Activated CD4-positive, alpha-beta T cell treated with anti-CD3 and anti-CD28 coated beads, Interleukin-2, amount 50 U/mL, for 24 hours (primary cell): ENCODE data around the gene DDO.

Experiments
- DNase-seq, 2 donors: peaks; one replicate each; pipeline ENCODE4 v3.0.0-alpha.2; 2020; ENCODE audit warnings: low read depth in 1 of 2, low spot score in 1 of 2

Gene DDO

GRCh38 chr6:110421749-110422443, 6.5 kb upstream of the DDO start:
- no peak for DNase-seq

DNA sequence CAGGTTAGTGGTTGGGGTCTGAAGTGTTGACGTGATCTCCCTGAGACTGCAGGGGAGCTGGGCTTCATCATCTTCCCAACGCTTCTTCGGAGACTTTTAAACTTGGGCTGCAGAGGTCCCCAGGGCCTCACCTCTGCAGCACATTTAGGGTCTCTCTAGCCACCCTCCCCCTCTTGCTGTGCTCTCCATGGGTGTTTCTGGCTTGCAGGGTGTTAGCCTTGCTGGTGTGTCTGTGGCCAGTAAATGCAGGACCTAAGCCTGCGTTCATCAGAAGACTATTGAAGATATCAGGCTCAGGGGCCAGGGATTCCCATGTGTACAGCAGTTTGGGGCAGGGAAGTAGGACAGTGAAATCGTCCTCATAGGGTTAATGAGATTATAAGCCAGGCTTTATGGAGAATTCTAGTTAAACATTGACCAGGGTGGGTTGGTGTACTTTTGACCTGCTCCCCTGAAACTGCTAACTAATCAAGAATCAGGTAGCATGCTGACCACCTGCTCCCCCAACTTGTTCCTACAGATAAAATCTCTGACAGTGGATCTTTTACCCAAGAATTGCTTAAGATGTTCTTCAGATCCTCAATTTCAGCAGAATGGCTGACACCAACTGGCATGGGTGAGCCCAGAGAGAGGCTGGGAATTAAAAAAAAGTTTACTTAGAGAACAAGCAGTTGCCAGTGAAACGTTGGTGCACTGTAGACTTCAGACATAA, 3.8 kb upstream of the DDO start:
- DNase-seq: no peak

GRCh38 chr6:110418594-110418993, 3.2 kb upstream of the DDO start:
- no peak for DNase-seq

- DNase-seq: no peak
These were observed 706 bp downstream of the DDO start for GRCh38 chr6:110414669-110415068.

DNA sequence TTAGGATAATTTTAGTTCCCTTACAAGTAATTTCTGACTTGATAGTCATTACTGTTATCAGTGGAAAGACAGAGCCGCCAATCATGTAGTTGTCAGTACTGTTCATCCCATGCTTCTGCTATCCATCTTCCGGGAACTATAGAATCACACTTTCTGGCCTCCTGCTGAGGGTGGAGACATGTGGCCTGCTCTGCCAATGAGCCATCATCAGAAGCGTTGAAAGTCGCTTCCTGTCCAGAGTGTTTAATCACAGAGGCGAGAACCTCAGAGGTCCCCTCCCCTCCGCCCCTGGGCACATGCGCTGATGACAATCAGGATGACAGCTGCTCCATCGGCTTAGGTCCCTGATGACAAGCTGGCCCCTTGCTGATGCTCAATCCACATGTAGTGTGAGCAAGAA, 3.0 kb downstream of the DDO start:
- DNase-seq: no peak

DNA sequence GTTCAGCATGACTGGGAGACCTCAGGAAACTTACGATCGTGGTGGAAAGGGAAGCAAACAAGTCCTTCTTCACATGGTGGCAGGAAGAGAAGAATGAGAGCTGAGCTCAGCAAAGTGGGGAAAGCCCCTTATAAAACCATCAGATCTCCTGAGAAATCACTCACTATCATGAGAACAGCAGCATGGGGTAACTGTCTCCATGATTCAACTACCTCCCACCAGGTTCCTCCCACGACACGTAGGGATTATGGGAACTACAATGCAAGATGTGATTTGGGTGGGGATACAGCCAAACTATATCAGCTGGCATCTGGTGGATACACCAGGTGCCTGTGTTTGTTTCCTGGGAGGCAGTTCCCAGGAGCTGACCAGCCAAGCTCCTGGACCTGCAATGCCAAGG, 4.9 kb downstream of the DDO start:
- no peak for DNase-seq

- no peak for DNase-seq
These were observed 5.6 kb downstream of the DDO start for GRCh38 chr6:110409794-110410193.

GRCh38 chr6:110408901-110409300, 6.5 kb downstream of the DDO start:
- no peak for DNase-seq

GRCh38 chr6:110404607-110405006, 10.8 kb downstream of the DDO start:
- DNase-seq: no peak

GRCh38 chr6:110401585-110402176, 13.7 kb downstream of the DDO start:
- DNase-seq: no peak

DNA sequence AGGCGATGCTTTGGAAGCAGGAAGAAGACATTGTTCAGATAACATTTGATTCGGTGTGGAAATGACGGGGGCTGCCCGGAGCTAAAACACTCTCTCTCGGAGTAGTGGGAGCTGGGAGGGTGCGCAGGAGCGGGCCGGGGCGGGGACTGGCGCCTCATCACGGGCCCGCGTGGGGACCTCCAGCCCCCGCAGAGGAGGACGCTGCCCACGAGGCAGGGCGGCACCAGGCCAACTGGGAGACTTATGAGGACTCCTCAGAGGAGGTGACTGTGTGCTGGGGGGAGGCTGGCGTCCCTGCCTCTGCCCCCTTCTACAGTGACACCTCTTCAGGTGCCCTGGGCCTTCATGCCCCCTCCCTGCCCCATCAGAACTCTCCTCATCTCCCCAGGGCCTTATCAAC, 15.2 kb downstream of the DDO start:
- no peak for DNase-seq

GRCh38 chr6:110399219-110400071, 15.9 kb downstream of the DDO start:
- DNase-seq: no peak

GRCh38 chr6:110398778-110399177, 16.6 kb downstream of the DDO start:
- no peak for DNase-seq

DNA sequence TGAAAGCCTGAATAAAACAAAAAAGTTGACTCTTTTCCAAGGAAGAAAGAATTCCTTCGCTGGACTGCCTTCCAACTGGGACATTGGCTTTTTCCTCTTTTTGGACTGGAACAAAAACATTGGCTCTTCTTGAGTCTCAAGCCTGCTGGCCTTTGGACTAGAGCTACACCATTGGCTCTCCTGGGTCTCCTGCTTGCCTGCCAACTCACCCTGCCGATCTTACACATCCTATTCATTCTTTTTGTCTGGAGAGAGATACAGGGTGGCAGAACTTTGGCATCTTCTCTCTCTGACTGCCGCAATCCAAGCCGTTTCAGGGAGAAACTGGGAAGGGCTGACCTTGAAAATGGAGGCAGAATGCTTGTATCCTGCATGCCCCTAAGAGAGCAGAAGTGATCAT, 20.2 kb downstream of the DDO start:
- no peak for DNase-seq

- no peak for DNase-seq
These were observed 21.0 kb downstream of the DDO start for GRCh38 chr6:110394409-110394808.

DNA sequence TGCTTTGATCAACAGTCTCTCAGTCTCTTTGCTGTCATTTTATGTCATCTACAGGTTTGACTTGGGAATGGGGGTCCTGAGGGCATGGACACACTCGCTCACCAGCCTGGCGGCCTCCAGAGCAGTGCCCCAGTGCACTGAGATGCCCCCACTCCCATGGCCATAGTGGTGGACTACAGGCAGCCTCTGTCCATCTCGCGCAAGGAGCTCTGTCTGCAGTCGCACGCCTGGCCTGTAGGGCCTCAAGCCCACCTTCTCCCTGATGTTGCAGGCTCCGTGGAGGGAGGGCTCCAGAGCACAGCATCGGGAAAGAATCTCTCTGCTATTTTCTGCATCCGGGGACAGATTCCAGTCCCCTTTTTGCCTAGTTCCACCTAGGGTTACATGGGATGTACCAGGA, 22.6 kb downstream of the DDO start:
- no peak for DNase-seq

GRCh38 chr6:110390404-110390803, 25.0 kb downstream of the DDO start:
- no peak for DNase-seq

GRCh38 chr6:110389689-110390382, 25.5 kb downstream of the DDO start:
- no peak for DNase-seq

GRCh38 chr6:110387986-110388385, 27.4 kb downstream of the DDO start:
- no peak for DNase-seq

DNA sequence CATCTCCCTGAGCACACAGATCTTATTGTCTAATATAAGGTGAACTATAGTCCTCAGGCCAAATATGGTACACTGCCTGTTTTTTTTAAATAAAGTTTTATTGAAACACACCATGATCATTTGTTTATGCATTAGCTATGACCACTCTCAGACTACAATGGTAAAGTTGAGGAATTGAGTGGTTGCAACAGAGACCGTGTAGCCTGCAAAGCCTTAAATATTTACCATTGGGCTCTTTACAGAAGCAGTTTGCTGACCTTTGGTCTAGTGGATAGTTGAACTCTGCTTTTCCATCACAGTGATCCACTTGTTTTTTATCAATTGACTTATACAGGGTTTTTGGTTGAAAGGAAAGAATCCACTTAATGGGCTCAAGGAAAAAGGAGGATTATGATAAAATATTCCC, 29.9 kb downstream of the DDO start:
- DNase-seq: no peak

GRCh38 chr6:110378552-110378951, 36.8 kb downstream of the DDO start:
- no peak for DNase-seq
